GM21717 (cell line): ENCODE data around the gene OGFR.
A peak's percentile ranks its signal among the peaks of the same experiment; 100 is the strongest.

Source experiments
- ATAC-seq: cut with Tn5 transposase; IDR thresholded peaks from one replicate; pipeline ENCODE4 v1.9.1; 2021; ENCODE audit warnings: mild to moderate bottlenecking, moderate library complexity; ENCODE audit not compliant: unreplicated experiment

OGFR gene

GRCh38 chr20:62782149-62782892 is 22.3 kb upstream of the OGFR start:
- no peak for ATAC-seq

GRCh38 chr20:62782893-62783278 is 21.7 kb upstream of the OGFR start:
- no peak for ATAC-seq

GRCh38 chr20:62784497-62784896 is 20.1 kb upstream of the OGFR start:
- ATAC-seq: no peak

- no peak for ATAC-seq
These were observed 19.2 kb upstream of the OGFR start for GRCh38 chr20:62785393-62785792.

GRCh38 chr20:62786157-62786556 is 18.5 kb upstream of the OGFR start:
- ATAC-seq: no peak

GRCh38 chr20:62787321-62787720 is 17.3 kb upstream of the OGFR start:
- no peak for ATAC-seq

- no peak for ATAC-seq
These were observed 16.8 kb upstream of the OGFR start for GRCh38 chr20:62787866-62788265.

- ATAC-seq: no peak
These were observed 16.0 kb upstream of the OGFR start for GRCh38 chr20:62788607-62789006.

- ATAC-seq: no peak
These were observed 14.6 kb upstream of the OGFR start for GRCh38 chr20:62790075-62790474.

GRCh38 chr20:62791301-62792181 is 13.1 kb upstream of the OGFR start:
- no peak for ATAC-seq

- no peak for ATAC-seq
These were observed 12.3 kb upstream of the OGFR start for GRCh38 chr20:62792182-62792939.

- ATAC-seq: no peak
These were observed 11.5 kb upstream of the OGFR start for GRCh38 chr20:62792940-62793756.

- ATAC-seq: peak; percentile 2
These were observed 11.0 kb upstream of the OGFR start for GRCh38 chr20:62793757-62794006.

- ATAC-seq: peak; percentile 49
These were observed 10.5 kb upstream of the OGFR start for GRCh38 chr20:62794007-62794724.

GRCh38 chr20:62795023-62795761 is 9.4 kb upstream of the OGFR start:
- no peak for ATAC-seq

- no peak for ATAC-seq
These were observed 7.7 kb upstream of the OGFR start for GRCh38 chr20:62796699-62797491.

- ATAC-seq: no peak
These were observed 6.7 kb upstream of the OGFR start for GRCh38 chr20:62797671-62798532.

GRCh38 chr20:62799036-62799435 is 5.6 kb upstream of the OGFR start:
- no peak for ATAC-seq
